Mesenchymal stem cell (in vitro differentiated cells and primary cell): ENCODE measurements around the gene RELT.

Experiments used
- DNase-seq: peaks from one replicate; pipeline ENCODE4 v3.0.0-alpha.2; 2013
- H2AFZ ChIP-seq: one replicate; pipeline ENCODE4 v1.6.1; 2013; ENCODE audit warnings: low read depth, mild to moderate bottlenecking, control low read depth, inconsistent platforms, low read length, moderate library complexity
- H2AK5ac ChIP-seq: 2 replicates; pipeline ENCODE4 v1.6.1; 2013; ENCODE audit warnings: low read length, moderate library complexity, mild to moderate bottlenecking, inconsistent platforms; ENCODE audit not compliant: severe bottlenecking
- H2BK120ac ChIP-seq: one replicate; pipeline ENCODE4 v1.6.1; 2013; ENCODE audit warnings: low read depth, mild to moderate bottlenecking, inconsistent platforms, low read length, moderate library complexity
- H2BK12ac ChIP-seq, 2 experiments: one replicate each; pipeline ENCODE4 v1.6.1; 2013; ENCODE audit warnings: inconsistent platforms in 2 of 2, low read length in 2 of 2, mild to moderate bottlenecking in 2 of 2, moderate library complexity in 2 of 2, control low read depth in 1 of 2
- H2BK15ac ChIP-seq: one replicate; pipeline ENCODE4 v1.6.1; 2013; ENCODE audit warnings: mild to moderate bottlenecking, low read depth, inconsistent platforms; ENCODE audit not compliant: poor library complexity, severe bottlenecking
- H2BK5ac ChIP-seq: 2 replicates; pipeline ENCODE4 v1.6.1; 2013; ENCODE audit warnings: low read depth, mild to moderate bottlenecking, low read length, control low read depth, inconsistent platforms; ENCODE audit not compliant: poor library complexity, severe bottlenecking
- H3K14ac ChIP-seq, 2 experiments: one replicate each; pipeline ENCODE4 v1.6.1; 2013; ENCODE audit warnings: inconsistent platforms in 2 of 2, low read length in 2 of 2, control low read depth in 1 of 2, mild to moderate bottlenecking in 1 of 2, moderate library complexity in 1 of 2
- H3K18ac ChIP-seq, 2 experiments: one replicate each; pipeline ENCODE4 v1.6.1; 2013; ENCODE audit warnings: inconsistent platforms in 2 of 2, low read length in 2 of 2, control low read depth in 1 of 2, low read depth in 1 of 2, mild to moderate bottlenecking in 1 of 2
- H3K23ac ChIP-seq, 2 experiments: one replicate each; pipeline ENCODE4 v1.6.1; 2013; ENCODE audit warnings: inconsistent platforms in 2 of 2, low read length in 2 of 2, mild to moderate bottlenecking in 2 of 2, moderate library complexity in 2 of 2, control low read depth in 1 of 2
- H3K27ac ChIP-seq: 2 replicates; pipeline ENCODE4 v1.5.1; 2013; ENCODE audit warnings: mild to moderate bottlenecking, moderate library complexity, low read length, control low read depth, inconsistent platforms; ENCODE audit not compliant: poor library complexity, severe bottlenecking
- H3K27me3 ChIP-seq, 2 experiments: 2 replicates each; pipeline versions ENCODE4 v1.6.1 to v1.7.0; 2013; ENCODE audit warnings: low read length in 2 of 2, mild to moderate bottlenecking in 2 of 2, moderate library complexity in 2 of 2, control low read depth in 1 of 2, inconsistent platforms in 1 of 2; ENCODE audit not compliant: control insufficient read depth in 1 of 2, insufficient read depth in 1 of 2
- H3K36me3 ChIP-seq, 2 experiments: 2 replicates each; pipeline versions ENCODE4 v1.6.1 to v1.7.0; 2013; ENCODE audit warnings: low read length in 2 of 2, control low read depth in 1 of 2, inconsistent platforms in 1 of 2, low read depth in 1 of 2, mild to moderate bottlenecking in 1 of 2; ENCODE audit not compliant: insufficient read depth in 2 of 2, control insufficient read depth in 1 of 2
- H3K4ac ChIP-seq, 2 experiments: one replicate each; pipeline ENCODE4 v1.6.1; 2013; ENCODE audit warnings: inconsistent platforms in 2 of 2, low read length in 2 of 2, mild to moderate bottlenecking in 2 of 2, moderate library complexity in 2 of 2, control low read depth in 1 of 2, low read depth in 1 of 2
- H3K4me1 ChIP-seq: 2 replicates; pipeline ENCODE4 v1.6.1; 2013; ENCODE audit warnings: low read depth, low read length, control low read depth; ENCODE audit not compliant: control insufficient read depth, insufficient read depth
- H3K4me2 ChIP-seq: 2 replicates; pipeline ENCODE4 v1.6.1; 2013; ENCODE audit warnings: low read length, mild to moderate bottlenecking, inconsistent platforms; ENCODE audit not compliant: poor library complexity, severe bottlenecking
- H3K4me3 ChIP-seq, 2 experiments: 2 replicates each; pipeline versions ENCODE4 v1.5.1 to v1.7.0; 2013; ENCODE audit warnings: low read length in 2 of 2, mild to moderate bottlenecking in 2 of 2, control low read depth in 1 of 2, low read depth in 1 of 2; ENCODE audit not compliant: insufficient read depth in 1 of 2
- H3K79me1 ChIP-seq: replicated peaks from 2 replicates; pipeline ENCODE4 v1.6.1; 2013; ENCODE audit warnings: mild to moderate bottlenecking, control low read depth, low read length, inconsistent platforms; ENCODE audit not compliant: poor library complexity, severe bottlenecking
- H3K9ac ChIP-seq: 2 replicates; pipeline ENCODE4 v1.7.0; 2013; ENCODE audit warnings: mild to moderate bottlenecking, low read length, moderate library complexity
- H3K9me3 ChIP-seq: 2 replicates; pipeline ENCODE4 v1.7.0; 2013; ENCODE audit warnings: mild to moderate bottlenecking, low read length; ENCODE audit not compliant: control insufficient read depth
- H4K8ac ChIP-seq: one replicate; pipeline ENCODE4 v1.6.1; 2013; ENCODE audit warnings: inconsistent platforms, mild to moderate bottlenecking, low read length, moderate library complexity
- H4K91ac ChIP-seq: one replicate; pipeline ENCODE4 v1.6.1; 2013; ENCODE audit warnings: mild to moderate bottlenecking, low read length, inconsistent platforms
- WGBS: methylation state at CpG from one replicate; pipeline ENCODE4 v1.1.7; 2013; ENCODE audit warnings: mixed read lengths; 5-methylcytosine and 5-hydroxymethylcytosine counted together

RELT gene

DNA sequence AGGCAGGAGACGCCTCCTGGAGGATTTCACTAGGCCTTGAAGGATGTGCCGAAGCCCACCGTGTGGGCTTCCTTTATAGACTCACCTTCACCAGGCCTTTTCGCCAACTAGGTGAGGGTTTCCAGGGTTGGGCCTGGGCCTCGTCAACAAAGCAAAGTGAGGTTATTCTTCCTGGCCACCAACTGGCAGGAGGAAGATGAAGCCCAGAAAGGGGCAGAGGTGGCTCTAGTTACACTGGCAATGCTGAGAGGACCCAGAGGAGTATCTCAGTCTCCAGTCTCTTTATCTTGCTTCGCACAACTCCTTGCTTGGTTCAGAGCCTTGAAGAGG is 404 bp upstream of the RELT start:
- no peak overlapping the region for H3K4me2 ChIP-seq
- peak overlapping the region; percentile 54 to 64 for H3K4ac ChIP-seq
- 85% methylated on average over 6 of the region's 6 CpGs for WGBS
- peak overlapping the region; percentile 54 for H2BK120ac ChIP-seq
- H3K18ac ChIP-seq: peak overlapping the region; percentile 68 to 82
- no peaks in the 10 kb centered on the region for H3K36me3 ChIP-seq
- DNase-seq: no peak
- H4K8ac ChIP-seq: peak overlapping the region; percentile 85
- H3K9ac ChIP-seq: peak overlapping the region; percentile 77
- peak overlapping the region; percentile 5 for H4K91ac ChIP-seq
- H2AK5ac ChIP-seq: peak overlapping the region; percentile 74
- no peak overlapping the region for H3K4me3 ChIP-seq
- peak overlapping the region; percentile 16 for H2AFZ ChIP-seq
- peak overlapping the region in 1 of 2 experiments; percentile 67 for H2BK12ac ChIP-seq
- H3K23ac ChIP-seq: no peak overlapping the region
- H3K27ac ChIP-seq: no peak overlapping the region
- H3K9me3 ChIP-seq: no peaks in the 10 kb centered on the region
- H3K4me1 ChIP-seq: peaks cover 23% of the 10 kb centered on the region
- H3K27me3 ChIP-seq: no peaks in the 10 kb centered on the region
- peaks cover 23% of the 10 kb centered on the region for H3K79me1 ChIP-seq
- no peak overlapping the region for H3K14ac ChIP-seq
- H2BK5ac ChIP-seq: no peak overlapping the region
- peak overlapping the region; percentile 44 for H2BK15ac ChIP-seq

DNA sequence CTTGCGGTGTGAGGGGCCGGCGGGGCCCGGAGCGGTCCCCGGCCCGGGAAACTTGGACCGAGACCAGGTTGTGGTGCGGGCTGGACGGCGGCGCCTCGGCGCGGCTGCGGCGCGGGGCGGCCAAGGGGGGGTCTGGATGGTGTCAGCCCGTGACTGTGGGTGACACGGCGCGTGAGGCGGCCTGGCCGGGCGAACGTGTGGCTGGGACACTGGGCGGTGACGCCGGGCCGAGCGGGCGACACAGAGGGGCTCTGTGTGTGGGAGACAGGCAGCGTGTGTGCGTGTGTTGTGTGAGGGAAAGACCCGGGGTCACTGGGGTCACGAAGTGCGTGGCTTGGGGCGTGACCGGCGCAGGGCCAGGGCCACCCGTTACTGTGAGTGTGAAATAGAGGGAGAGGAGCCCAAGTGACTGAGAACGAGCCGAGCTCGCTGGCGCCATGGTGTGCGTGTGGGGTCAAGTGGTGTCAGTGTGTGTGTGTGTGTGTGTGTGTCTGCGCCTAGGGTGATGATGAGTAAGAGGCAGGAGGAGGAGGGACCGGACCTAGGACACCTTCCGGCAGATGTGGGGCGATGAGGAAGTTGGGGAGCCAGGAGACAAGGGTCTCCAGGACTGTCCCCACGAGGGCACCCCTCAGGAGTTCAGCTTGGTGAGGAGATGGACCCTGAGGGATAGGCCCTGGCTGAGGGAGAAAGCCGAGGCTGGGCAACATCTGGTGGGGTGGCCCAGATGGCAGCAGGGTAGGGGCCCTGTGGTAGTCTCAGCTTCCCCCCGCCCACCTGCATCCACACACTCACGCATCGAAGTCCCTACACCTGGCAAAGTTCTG is 817 bp downstream of the RELT start:
- Histone ChIP-seq H3K27ac (no peak overlapping the region), H3K4me3 (peak overlapping the region; percentile 83 to 94), H3K14ac (peak overlapping the region in 1 of 2 experiments; percentile 98), H3K4me1 (peaks cover 23% of the 10 kb centered on the region), H3K4ac (peak overlapping the region; percentile 80 to 94), H2AK5ac (no peak overlapping the region), H3K9ac (peak overlapping the region; percentile 95), H2BK120ac (peak overlapping the region; percentile 55), H3K36me3 (peaks cover 0 to 2% of the 10 kb centered on the region in 2 experiments), H2BK15ac (peak overlapping the region; percentile 70), H3K4me2 (peak overlapping the region; percentile 92), H3K79me1 (peaks cover 33% of the 10 kb centered on the region), H4K91ac (peak overlapping the region; percentile 92), H2BK5ac (no peak overlapping the region), H2BK12ac (peak overlapping the region in 1 of 2 experiments; percentile 81), H2AFZ (peak overlapping the region; percentile 66), H4K8ac (peak overlapping the region; percentile 89), H3K18ac (peak overlapping the region; percentile 95 to 97), H3K27me3 (no peaks in the 10 kb centered on the region), H3K23ac (peak overlapping the region in 1 of 2 experiments; percentile 98), H3K9me3 (no peaks in the 10 kb centered on the region)
- 3% methylated on average over 45 of the region's 56 CpGs for WGBS
- DNase-seq: peak; percentile 96

DNA sequence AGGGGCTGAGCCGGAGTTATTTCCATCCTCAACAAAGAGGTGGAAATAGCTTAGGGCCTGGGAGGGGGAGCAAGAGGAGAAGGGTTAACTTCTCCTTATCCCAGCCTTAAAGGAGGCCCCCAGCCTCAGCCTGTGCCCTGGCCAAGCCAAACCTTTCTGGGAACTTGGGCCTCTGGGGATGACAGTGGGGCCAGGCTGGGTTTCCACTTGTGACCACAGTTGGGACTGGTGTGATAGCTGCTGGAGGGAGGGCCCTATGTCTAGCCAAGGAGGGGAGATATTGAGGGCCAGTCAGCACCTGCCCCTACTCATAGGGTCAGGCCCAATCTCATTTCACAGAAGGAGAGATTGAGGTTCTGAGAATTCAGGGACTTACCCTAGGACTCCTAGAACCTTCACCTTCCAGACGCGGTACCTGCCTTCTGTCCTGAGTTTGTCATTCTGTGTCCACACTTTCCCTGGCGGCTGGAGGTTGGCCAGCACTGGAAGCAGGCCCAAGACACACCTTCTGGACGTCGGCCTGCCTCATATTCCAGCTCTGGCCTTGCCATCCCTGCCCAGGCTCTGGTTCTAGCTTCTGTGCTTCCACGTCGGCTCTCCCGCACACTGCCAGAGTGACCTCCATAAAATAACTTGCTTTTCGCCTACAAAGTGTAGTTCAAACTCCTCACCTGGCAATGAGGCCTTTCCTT is 3.1 kb downstream of the RELT start:
- peaks cover 0 to 4% of the 10 kb centered on the region in 2 experiments for H3K36me3 ChIP-seq
- H3K4me1 ChIP-seq: peaks cover 34% of the 10 kb centered on the region
- WGBS: 95% methylated on average over 10 of the region's 10 CpGs
- H2BK120ac ChIP-seq: no peak overlapping the region
- no peak overlapping the region for H3K14ac ChIP-seq
- peak overlapping the region; percentile 51 to 69 for H2BK12ac ChIP-seq
- no peak overlapping the region for H3K9ac ChIP-seq
- H3K4ac ChIP-seq: no peak overlapping the region
- H3K9me3 ChIP-seq: no peaks in the 10 kb centered on the region
- H3K4me3 ChIP-seq: no peak overlapping the region
- H2AFZ ChIP-seq: no peak overlapping the region
- H2AK5ac ChIP-seq: no peak overlapping the region
- no peak overlapping the region for H2BK15ac ChIP-seq
- DNase-seq: no peak
- no peak overlapping the region for H3K18ac ChIP-seq
- H3K4me2 ChIP-seq: no peak overlapping the region
- no peak overlapping the region for H2BK5ac ChIP-seq
- no peak overlapping the region for H4K8ac ChIP-seq
- H4K91ac ChIP-seq: no peak overlapping the region
- no peak overlapping the region for H3K23ac ChIP-seq
- H3K27me3 ChIP-seq: no peaks in the 10 kb centered on the region
- peaks cover 41% of the 10 kb centered on the region for H3K79me1 ChIP-seq
- H3K27ac ChIP-seq: no peak overlapping the region

DNA sequence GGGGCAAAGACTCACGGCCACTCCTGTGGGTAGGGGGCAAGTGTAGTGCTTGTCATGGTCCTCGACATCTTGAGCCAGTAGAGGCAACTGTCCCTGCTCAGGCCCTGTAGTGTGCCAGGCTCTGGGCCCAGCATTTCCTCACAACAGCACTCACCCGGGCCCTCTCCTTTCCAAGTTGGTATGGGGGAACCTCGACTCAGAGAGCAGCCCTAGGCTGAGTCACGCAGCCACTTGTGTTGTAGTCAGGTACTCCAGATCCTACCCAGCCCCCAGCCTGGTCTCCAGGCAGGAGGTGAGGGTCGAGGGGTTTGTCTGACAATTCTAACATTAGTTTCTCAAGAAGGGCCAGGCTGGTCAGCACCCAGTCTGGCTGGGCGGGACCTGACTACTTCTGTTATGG is 4.1 kb downstream of the RELT start:
- Histone ChIP-seq H4K8ac (no peak overlapping the region), H3K36me3 (peaks cover 0 to 8% of the 10 kb centered on the region in 2 experiments), H4K91ac (peak overlapping the region; percentile 31), H2BK15ac (no peak overlapping the region), H3K14ac (no peak overlapping the region), H2BK120ac (no peak overlapping the region), H3K23ac (no peak overlapping the region), H3K4ac (peak overlapping the region in 1 of 2 experiments; percentile 6), H3K27ac (no peak overlapping the region), H3K9ac (no peak overlapping the region), H3K4me3 (no peak overlapping the region), H3K9me3 (no peaks in the 10 kb centered on the region), H2AFZ (no peak overlapping the region), H3K4me2 (no peak overlapping the region), H2AK5ac (no peak overlapping the region), H3K79me1 (peaks cover 50% of the 10 kb centered on the region), H3K18ac (no peak overlapping the region), H2BK5ac (no peak overlapping the region), H3K27me3 (no peaks in the 10 kb centered on the region), H3K4me1 (peaks cover 40% of the 10 kb centered on the region), H2BK12ac (peak overlapping the region in 1 of 2 experiments; percentile 29)
- 78% methylated on average over 7 of the region's 7 CpGs for WGBS
- DNase-seq: no peak
